Neutrophil (primary cell): Measurements from ENCODE around the gene COMMD1.
"Not testable (repeated sequence)": the region's sequence is repeated elsewhere in the genome, so short reads cannot be mapped to it uniquely, and the experiment has no call there.

Experiments used
- H3K27ac ChIP-seq: fragments of 200-600 bp; sonication (generic); 2 replicates; pipeline ENCODE4 v1.5.1; 2016; ENCODE audit warnings: mild to moderate bottlenecking, moderate library complexity
- H3K27me3 ChIP-seq: fragments of 200-600 bp; sonication (generic); 2 replicates; pipeline ENCODE4 v1.6.0; 2016; ENCODE audit warnings: mild to moderate bottlenecking
- H3K36me3 ChIP-seq: fragments of 200-600 bp; sonication (generic); 2 replicates; pipeline ENCODE4 v1.5.1; 2017
- H3K4me1 ChIP-seq, 2 experiments: fragments of 200-600 bp in 1 of 2; sonication (generic) in 1 of 2; 1 replicate in 1 of 2; 2 replicates in 1 of 2; pipeline versions ENCODE4 v1.5.1 to v1.6.1; 2013 to 2016; ENCODE audit warnings: low read depth in 1 of 2, low read length in 1 of 2, mild to moderate bottlenecking in 1 of 2, moderate library complexity in 1 of 2; ENCODE audit not compliant: control insufficient read depth in 1 of 2, insufficient read depth in 1 of 2
- H3K4me3 ChIP-seq, 2 experiments: fragments of 200-600 bp in 1 of 2; sonication (generic) in 1 of 2; 1 replicate in 1 of 2; 2 replicates in 1 of 2; pipeline ENCODE4 v1.5.1; 2013 to 2016; ENCODE audit warnings: low read depth in 1 of 2, low read length in 1 of 2, mild to moderate bottlenecking in 1 of 2, moderate library complexity in 1 of 2
- H3K9me3 ChIP-seq: fragments of 200-600 bp; sonication (generic); 2 replicates; pipeline ENCODE4 v1.5.1; 2016
- TF ChIP-seq, protein P1 (sequence below): fragments of 200-600 bp; sonication (generic); IDR thresholded peaks from 2 replicates; pipeline ENCODE4 v1.5.1; 2016; ENCODE audit warnings: antibody characterized with exemption

The COMMD1 gene

DNA sequence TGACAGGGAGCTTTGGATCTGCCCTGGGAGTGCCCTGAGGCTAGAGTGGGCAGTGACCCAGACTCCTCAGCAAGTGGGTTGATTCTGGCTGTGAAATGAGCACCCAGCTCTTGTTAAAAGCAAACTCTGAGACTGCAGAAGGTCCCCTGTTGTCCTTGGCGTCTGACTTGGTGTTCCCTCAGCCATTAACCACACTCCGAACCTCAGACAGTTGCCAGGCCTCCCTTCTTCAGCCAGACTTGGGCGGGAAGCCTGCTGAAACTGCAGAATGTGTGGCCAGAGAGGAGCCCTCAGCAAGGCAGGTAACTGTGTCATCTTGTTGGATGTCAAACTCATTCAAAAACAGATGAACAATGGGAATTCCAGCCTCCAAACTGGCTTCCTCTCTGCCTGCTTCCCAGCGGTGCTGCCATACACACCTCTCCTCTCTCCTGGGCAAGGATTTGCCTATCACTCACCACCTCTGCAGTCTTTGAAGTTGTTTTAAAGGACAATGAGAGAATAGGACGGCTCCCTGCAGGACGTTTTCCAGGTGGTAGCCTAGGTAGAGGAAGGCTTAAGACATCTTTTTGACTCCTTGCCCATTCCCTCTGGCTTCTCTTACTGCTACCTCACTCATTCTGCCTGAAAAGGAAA is 251.5 kb downstream of the COMMD1 start:
- H3K4me3 ChIP-seq = no peak overlapping the region

DNA sequence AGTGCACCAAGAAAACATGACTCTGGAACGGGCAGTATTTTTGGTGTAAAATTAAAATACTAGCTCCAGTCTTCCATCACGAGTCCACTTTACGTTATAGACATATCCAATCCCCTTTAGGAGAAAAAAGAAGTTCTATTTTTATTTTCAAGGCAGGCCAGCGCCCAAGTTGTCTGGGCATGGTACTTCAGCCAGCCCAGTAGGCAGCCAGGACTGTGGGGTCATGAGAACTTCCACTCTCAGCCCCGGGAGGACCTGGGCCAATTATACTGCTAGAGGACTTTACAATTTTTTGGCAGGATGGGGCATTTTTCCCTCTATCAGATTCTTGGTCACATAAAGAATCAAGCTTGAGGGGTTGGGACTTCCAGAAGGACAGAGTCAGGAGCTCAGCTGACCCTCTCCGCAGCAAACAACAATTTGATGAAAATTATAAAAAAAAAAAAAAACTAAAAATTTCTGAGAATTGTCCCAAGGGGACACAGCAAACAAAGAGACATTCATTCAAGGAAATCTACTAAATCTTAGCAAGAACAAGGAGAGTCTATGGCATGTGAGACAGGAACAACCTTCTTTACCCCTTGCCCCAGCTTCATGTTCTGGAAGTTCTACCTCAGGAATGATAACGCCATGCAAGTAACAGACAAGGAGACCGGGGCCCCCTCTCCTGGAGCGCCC is 253.1 kb downstream of the COMMD1 start:
- Histone ChIP-seq H3K27ac (no peak overlapping the region), H3K27me3 (no peaks in the 10 kb centered on the region)
- TF ChIP-seq, protein P1, sequence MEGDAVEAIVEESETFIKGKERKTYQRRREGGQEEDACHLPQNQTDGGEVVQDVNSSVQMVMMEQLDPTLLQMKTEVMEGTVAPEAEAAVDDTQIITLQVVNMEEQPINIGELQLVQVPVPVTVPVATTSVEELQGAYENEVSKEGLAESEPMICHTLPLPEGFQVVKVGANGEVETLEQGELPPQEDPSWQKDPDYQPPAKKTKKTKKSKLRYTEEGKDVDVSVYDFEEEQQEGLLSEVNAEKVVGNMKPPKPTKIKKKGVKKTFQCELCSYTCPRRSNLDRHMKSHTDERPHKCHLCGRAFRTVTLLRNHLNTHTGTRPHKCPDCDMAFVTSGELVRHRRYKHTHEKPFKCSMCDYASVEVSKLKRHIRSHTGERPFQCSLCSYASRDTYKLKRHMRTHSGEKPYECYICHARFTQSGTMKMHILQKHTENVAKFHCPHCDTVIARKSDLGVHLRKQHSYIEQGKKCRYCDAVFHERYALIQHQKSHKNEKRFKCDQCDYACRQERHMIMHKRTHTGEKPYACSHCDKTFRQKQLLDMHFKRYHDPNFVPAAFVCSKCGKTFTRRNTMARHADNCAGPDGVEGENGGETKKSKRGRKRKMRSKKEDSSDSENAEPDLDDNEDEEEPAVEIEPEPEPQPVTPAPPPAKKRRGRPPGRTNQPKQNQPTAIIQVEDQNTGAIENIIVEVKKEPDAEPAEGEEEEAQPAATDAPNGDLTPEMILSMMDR = no peak

More for the DNA sequence above, 251.5 kb downstream of the COMMD1 start:
- no peaks in the 10 kb centered on the region for H3K9me3 ChIP-seq
- peaks cover 8 to 11% of the 10 kb centered on the region in 2 experiments for H3K4me1 ChIP-seq
- TF ChIP-seq, protein P1 = no peak
- no peaks in the 10 kb centered on the region for H3K27me3 ChIP-seq
- no peak overlapping the region for H3K27ac ChIP-seq
- H3K36me3 ChIP-seq = no peaks in the 10 kb centered on the region

DNA sequence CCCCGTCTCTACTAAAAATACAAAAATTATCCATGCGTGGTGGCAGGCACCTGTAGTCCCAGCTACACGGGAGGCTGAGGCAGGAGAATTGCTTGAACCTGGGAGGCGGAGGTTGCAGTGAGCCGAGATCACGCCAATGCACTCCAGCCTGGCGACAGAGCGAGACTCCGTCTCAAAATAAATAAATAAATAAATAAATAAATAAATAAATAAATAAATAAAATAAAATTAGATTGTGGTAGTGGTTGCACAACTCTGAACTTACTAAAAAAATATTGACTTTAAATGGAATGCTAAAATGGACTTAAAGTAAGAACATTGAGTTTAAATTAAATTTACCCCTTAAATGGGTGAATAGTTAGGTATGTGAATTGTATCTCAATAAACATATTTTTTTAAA is 255.2 kb downstream of the COMMD1 start:
- H3K9me3 ChIP-seq, H3K4me1 ChIP-seq, H3K27ac ChIP-seq, H3K4me3 ChIP-seq, H3K27me3 ChIP-seq, H3K36me3 ChIP-seq: not testable (repeated sequence)

More for the DNA sequence above, 253.1 kb downstream of the COMMD1 start:
- Histone ChIP-seq H3K9me3 (no peaks in the 10 kb centered on the region), H3K4me1 (peaks cover 8% of the 10 kb centered on the region in 2 experiments), H3K4me3 (no peak overlapping the region), H3K36me3 (no peaks in the 10 kb centered on the region)

DNA sequence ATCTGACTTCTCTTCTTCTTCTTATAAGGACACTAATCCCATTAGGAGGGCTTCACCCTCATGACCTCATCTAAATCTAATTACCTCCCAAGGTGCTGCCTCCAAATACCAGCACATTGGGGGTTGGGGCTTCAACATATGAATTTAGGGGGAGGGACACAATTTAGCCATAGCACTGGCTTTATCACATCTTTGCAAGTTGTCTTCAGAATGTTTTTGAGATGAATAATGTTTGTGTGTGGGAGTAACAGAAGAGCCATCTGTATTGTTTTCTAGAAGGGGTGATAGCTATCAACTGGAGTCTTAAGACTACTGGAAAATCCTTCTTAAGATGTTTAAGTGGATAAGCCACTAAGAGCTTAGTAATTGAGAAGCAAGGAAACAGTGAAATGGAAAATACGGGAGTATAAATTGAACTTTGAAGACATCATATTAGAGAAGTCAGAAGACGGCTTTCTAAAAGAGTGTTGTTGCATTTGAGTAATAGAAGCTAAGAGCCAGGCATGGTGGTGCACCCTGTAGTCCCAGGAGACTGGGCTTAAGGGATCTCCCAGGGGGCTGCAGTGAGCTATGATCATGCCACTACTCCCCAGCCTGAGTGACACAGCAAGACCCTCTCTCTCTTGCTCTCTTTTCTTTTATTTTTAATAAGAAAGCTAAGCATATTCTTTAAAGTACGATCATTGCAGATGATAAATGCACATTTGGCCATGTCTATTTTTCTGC is 257.8 kb downstream of the COMMD1 start:
- H3K4me1 ChIP-seq = no peaks in the 10 kb centered on the region
- no peaks in the 10 kb centered on the region for H3K36me3 ChIP-seq
- no peak overlapping the region for H3K4me3 ChIP-seq
- TF ChIP-seq, protein P1 = no peak
- no peaks in the 10 kb centered on the region for H3K27me3 ChIP-seq
- H3K27ac ChIP-seq = no peak overlapping the region
- no peaks in the 10 kb centered on the region for H3K9me3 ChIP-seq

DNA sequence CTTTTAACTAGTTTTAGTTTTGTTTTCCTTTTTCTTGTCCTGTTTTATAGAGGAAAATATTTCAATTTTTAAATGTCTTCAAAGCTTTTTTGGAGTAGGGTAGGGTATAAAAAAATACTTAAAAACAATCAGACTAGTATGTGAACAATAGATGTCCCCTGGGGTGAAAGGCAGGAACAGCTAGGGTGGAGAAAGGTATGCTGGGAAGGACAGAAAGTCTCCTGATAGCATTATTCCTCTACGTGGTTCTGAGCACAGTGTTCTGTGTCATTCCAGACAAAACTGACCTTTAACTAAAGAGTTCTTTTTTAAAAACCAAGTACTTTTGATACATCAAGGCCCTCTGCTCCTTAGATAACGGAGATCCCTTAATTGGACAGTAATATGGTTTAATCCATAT is 258.4 kb downstream of the COMMD1 start:
- no peaks in the 10 kb centered on the region for H3K9me3 ChIP-seq
- no peaks in the 10 kb centered on the region for H3K4me1 ChIP-seq
- TF ChIP-seq, protein P1 = no peak
- H3K27ac ChIP-seq = no peak overlapping the region
- no peaks in the 10 kb centered on the region for H3K36me3 ChIP-seq
- no peak overlapping the region for H3K4me3 ChIP-seq
- no peaks in the 10 kb centered on the region for H3K27me3 ChIP-seq

DNA sequence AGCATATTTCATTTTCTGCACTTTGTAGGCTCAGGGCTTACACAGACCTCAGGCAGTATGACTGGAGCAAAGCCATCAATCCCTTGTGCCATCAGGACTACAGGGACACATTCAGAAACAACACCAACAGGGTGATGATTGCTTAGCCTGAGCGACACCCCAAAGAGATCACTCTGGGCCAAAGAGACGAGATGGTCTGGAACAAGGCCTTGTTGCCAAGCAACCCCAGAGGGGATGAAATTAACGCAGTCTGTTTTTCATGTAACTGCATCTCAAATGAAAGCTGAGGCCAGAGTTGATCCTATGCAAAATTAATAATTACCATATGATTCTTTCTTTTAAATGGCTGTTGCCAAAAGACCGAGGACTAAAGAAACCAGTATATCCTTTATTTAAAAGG is 270.3 kb downstream of the COMMD1 start:
- no peaks in the 10 kb centered on the region for H3K9me3 ChIP-seq
- H3K4me3 ChIP-seq = no peak overlapping the region
- no peak overlapping the region for H3K27ac ChIP-seq
- TF ChIP-seq, protein P1 = no peak
- H3K27me3 ChIP-seq = no peaks in the 10 kb centered on the region
- H3K4me1 ChIP-seq = no peaks in the 10 kb centered on the region
- H3K36me3 ChIP-seq = no peaks in the 10 kb centered on the region
